Activated T-helper 2 cell treated with anti-CD3 and anti-CD28 coated beads, Interferon-gamma antibody, Interleukin-2, Interleukin-4, amounts not matched to agents 10 μg/mL and 5 μg/mL and 100 μg/mL, durations not matched to agents 14 hours and 24 hours and 36 hours (primary cell): ENCODE results near the gene ST14. TPM values are rescaled to one million over a fixed set of nuclear protein-coding genes. Genes with fewer than 3 reads are reported as not detected.

Experiments
- DNase-seq: peaks from one replicate; pipeline ENCODE4 v3.0.0; 2021; ENCODE audit warnings: low spot score
- H3K27ac Mint-ChIP-seq: one replicate; pipeline ENCODE4 v1.8.0; 2021; ENCODE audit warnings: mixed read lengths
- H3K27me3 Mint-ChIP-seq: one replicate; pipeline ENCODE4 v1.8.0; 2021; ENCODE audit warnings: low read depth, mixed read lengths
- H3K36me3 Mint-ChIP-seq: one replicate; pipeline ENCODE4 v1.8.0; 2021; ENCODE audit warnings: low read depth, mixed read lengths
- H3K4me1 Mint-ChIP-seq: one replicate; pipeline ENCODE4 v1.8.0; 2021; ENCODE audit warnings: low read depth, mixed read lengths
- H3K4me3 Mint-ChIP-seq: one replicate; pipeline ENCODE4 v1.8.0; 2021; ENCODE audit warnings: low read depth, mild to moderate bottlenecking, moderate library complexity, mixed read lengths
- H3K9me3 Mint-ChIP-seq: one replicate; pipeline ENCODE4 v1.8.0; 2021; ENCODE audit warnings: mixed read lengths
- intact Hi-C: fragments of 100-400 bp; cut with micrococcal nuclease; formaldehyde crosslinking; loops from one replicate; pipeline ENCODE4 v1.15.1; 2023
- total RNA-seq: library from RNA; stranded (reverse); gene quantifications from 2 replicates; pipeline ENCODE4 v1.2.3, GENCODE V29; 2022

ST14 gene
- total RNA-seq, 1 donor from 2014 or later, result 0.09 TPM

DNA sequence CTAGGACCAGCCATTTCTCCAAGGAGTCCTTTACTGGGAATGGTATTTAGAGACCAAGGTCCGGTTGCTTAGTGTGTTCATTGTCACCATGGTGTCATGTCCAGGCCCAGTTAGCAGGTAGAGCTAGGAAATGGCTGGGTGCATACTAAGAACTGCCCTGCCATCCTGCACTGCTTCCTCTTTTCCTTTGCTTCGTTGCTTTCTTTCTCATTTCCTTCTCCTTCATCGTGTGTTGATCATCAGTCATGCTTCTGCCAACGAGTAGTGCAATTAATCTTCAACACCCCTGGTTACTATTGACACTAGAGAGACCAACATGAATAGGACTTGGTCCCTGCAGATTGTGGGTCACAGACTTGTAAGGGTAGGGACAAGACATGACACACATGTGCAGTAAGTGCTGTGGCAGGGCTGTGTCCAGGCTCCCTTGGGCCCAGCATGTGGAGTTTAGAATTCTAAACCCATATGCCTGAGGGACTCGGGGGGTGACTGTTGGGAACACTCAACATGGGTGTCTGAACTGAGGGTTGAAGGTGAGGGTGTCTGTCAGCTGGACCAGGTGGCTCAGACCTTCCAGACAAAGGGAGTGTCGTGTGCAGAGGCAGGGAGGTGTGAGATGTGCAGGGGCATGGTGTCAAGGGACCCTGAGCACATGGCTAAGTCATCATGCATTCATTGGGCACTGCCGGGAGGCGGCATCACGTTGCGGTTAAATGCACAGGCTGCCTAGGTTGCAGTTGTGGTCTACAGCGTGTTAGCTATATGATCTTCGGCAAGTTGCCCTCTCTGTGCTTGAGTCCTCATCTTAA is 42.6 kb downstream of the ST14 start:
- no peak overlapping the region for H3K27ac Mint-ChIP-seq
- DNase-seq, result no peak
- no peaks in the 10 kb centered on the region for H3K9me3 Mint-ChIP-seq

DNA sequence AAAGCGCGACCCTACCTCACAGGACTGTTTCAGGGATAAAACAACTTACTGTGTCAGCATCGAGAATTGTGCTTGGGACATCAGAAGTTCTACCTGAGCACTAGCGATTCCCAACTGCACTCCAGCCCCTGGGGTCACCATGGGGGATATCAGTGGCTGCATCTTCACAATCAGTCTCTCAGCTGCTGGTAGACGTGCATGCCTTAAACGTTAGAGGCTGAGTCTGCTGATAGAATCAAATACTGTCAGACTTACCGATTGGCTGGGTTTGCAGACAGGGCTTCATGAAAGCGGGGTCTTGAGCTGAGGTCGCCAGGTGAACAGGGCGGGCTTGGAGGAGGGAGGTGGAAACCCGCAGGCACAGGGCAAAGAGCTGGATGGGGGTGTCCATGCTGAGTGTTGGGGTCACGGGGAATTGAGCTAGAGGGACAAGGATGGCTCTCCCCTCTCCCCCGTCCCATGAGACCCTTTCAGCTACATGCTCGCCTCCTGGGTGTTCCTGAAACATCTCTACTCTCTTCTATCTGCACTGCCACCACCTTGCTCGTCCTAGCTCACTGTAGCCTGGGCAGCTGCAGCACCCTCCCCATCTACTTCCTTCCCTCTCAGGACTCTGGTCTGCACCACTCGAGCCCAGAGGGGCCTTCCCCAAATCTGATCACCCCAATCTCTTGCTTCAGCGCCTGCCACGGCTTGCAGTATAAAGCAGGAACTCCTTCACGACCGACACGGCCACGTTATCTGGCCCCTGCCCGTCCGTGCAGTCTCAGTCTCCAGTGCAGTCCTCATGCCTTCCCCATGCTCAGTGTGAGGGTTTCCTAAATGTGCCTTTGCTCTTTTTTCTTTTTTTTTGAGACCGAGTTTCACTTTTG is 43.5 kb downstream of the ST14 start:
- Mint-ChIP-seq H3K4me3 (no peak overlapping the region), H3K27ac (no peak overlapping the region), H3K27me3 (no peaks in the 10 kb centered on the region), H3K4me1 (no peaks in the 10 kb centered on the region), H3K36me3 (no peaks in the 10 kb centered on the region), H3K9me3 (no peaks in the 10 kb centered on the region)
- no peak for DNase-seq
- intact Hi-C loops, result no loop called here

More for the DNA sequence above, 42.6 kb downstream of the ST14 start:
- no peak overlapping the region for H3K4me3 Mint-ChIP-seq
- intact Hi-C loops, result no loop called here
- H3K27me3 Mint-ChIP-seq, result no peaks in the 10 kb centered on the region
- no peaks in the 10 kb centered on the region for H3K36me3 Mint-ChIP-seq
- H3K4me1 Mint-ChIP-seq, result no peaks in the 10 kb centered on the region

DNA sequence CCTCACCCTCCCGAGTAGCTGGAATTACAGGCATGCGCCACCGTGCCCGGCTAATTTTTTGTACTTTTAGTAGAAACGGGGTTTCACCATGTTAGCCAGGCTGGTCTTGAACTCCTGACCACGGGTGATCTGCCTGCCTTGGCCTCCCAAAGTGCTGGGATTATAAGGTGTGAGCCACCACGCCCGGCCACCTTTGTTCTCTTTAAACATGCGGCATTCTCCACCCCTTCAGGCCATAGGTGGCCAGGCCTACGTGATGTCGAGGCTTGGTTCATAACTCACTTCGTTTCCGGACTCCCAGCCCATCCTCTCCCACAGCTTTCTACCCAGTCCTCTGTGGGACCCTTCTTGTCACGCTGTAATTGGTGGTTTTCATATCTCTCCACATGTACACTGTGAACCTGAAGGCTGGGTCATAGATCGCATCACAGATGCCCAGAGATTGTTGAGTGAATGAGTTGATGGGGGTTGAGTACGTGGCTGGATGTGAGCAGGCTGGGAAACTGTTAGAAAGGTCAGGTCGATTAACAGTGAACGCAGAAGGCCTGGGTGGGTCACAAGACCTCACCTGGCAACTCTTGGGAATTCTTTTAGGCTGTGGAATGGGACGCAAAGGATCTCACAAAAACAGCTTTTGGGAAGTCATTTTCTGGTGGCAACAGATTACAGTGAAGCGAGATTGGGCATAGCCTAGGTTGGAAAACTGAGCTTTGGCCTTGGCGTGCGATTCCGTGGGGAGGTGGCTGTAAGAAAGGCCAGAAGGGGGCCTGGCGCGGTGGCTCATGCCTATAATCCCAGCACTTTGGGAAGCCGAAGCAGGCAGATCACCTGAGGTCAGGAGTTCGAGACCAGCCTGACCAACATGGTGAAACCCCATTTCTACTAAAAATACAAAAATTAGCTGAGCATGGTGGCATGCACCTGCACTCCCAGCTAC is 44.5 kb downstream of the ST14 start:
- Mint-ChIP-seq H3K4me3 (no peak overlapping the region), H3K9me3 (no peaks in the 10 kb centered on the region), H3K27me3 (no peaks in the 10 kb centered on the region), H3K27ac (no peak overlapping the region), H3K4me1 (no peaks in the 10 kb centered on the region), H3K36me3 (no peaks in the 10 kb centered on the region)
- DNase-seq, result no peak
- intact Hi-C loops, result no loop called here

DNA sequence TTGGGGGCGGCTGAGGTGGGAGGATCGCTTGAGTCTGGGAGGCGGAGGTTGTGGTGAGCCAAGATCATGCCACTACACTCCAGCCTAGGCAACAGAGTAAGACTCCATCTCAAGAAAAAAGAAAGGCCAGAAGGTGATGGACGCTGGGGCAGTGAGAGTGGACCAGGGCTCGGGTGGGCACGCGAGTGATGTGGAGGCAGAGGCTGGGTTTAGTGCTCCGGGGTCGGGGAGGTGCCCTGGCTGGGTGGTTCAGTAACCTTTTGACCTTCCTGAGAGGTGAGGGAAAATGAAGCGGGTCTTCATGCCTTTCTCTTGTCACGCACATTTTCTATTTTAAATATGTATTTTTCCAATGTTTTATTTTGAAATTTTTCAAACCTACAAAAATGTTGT is 45.1 kb downstream of the ST14 start:
- no peaks in the 10 kb centered on the region for H3K9me3 Mint-ChIP-seq
- H3K4me3 Mint-ChIP-seq, result no peak overlapping the region
- H3K4me1 Mint-ChIP-seq, result no peaks in the 10 kb centered on the region
- intact Hi-C loops, result no loop called here
- H3K27ac Mint-ChIP-seq, result no peak overlapping the region
- DNase-seq, result no peak
- H3K27me3 Mint-ChIP-seq, result no peaks in the 10 kb centered on the region
- no peaks in the 10 kb centered on the region for H3K36me3 Mint-ChIP-seq

GRCh38 chr11:130206141-130206540 is 46.6 kb downstream of the ST14 start:
- no peaks in the 10 kb centered on the region for H3K4me1 Mint-ChIP-seq

GRCh38 chr11:130208241-130209127 is 48.9 kb downstream of the ST14 start:
- H3K4me3 Mint-ChIP-seq, result no peak overlapping the region
- H3K4me1 Mint-ChIP-seq, result no peaks in the 10 kb centered on the region
- no peaks in the 10 kb centered on the region for H3K9me3 Mint-ChIP-seq
- DNase-seq, result no peak
- intact Hi-C loops, result no loop called here
- no peaks in the 10 kb centered on the region for H3K27me3 Mint-ChIP-seq
- H3K36me3 Mint-ChIP-seq, result no peaks in the 10 kb centered on the region
- H3K27ac Mint-ChIP-seq, result no peak overlapping the region

More at GRCh38 chr11:130206141-130206540, 46.6 kb downstream of the ST14 start:
- Mint-ChIP-seq H3K4me3 (no peak overlapping the region), H3K27me3 (no peaks in the 10 kb centered on the region), H3K27ac (no peak overlapping the region), H3K36me3 (no peaks in the 10 kb centered on the region), H3K9me3 (no peaks in the 10 kb centered on the region)
- no peak for DNase-seq
- intact Hi-C loops, result loop anchor here (2.0 kb wide), 1 partner anchor 157 kb away; no protein-coding TSS in a partner anchor

DNA sequence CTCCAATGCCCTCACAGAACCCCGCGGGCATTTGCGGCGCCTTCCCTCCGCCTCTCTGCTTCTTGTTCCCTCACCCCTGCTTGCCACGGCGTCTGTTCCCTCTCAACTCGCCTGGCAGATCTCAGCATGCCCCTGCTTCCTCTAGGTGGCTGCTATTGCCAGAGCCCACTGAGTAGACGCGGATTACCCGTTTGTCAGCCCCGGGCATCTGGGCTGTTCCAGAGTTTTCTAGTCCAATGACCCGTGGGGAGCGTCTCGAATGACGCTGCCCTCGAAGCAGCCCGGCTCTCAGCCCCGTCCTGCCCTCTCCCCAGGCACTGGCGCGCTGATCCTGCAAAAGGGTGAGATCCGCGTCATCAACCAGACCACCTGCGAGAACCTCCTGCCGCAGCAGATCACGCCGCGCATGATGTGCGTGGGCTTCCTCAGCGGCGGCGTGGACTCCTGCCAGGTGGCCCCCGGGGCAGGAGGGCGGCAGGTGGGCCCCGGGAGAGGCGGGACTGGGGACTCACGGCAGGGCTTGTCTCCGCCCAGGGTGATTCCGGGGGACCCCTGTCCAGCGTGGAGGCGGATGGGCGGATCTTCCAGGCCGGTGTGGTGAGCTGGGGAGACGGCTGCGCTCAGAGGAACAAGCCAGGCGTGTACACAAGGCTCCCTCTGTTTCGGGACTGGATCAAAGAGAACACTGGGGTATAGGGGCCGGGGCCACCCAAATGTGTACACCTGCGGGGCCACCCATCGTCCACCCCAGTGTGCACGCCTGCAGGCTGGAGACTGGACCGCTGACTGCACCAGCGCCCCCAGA is 49.7 kb downstream of the ST14 start:
- Mint-ChIP-seq H3K27ac (no peak overlapping the region), H3K4me3 (no peak overlapping the region), H3K27me3 (no peaks in the 10 kb centered on the region), H3K9me3 (no peaks in the 10 kb centered on the region), H3K4me1 (no peaks in the 10 kb centered on the region), H3K36me3 (no peaks in the 10 kb centered on the region)
- DNase-seq, result no peak
- intact Hi-C loops, result no loop called here

DNA sequence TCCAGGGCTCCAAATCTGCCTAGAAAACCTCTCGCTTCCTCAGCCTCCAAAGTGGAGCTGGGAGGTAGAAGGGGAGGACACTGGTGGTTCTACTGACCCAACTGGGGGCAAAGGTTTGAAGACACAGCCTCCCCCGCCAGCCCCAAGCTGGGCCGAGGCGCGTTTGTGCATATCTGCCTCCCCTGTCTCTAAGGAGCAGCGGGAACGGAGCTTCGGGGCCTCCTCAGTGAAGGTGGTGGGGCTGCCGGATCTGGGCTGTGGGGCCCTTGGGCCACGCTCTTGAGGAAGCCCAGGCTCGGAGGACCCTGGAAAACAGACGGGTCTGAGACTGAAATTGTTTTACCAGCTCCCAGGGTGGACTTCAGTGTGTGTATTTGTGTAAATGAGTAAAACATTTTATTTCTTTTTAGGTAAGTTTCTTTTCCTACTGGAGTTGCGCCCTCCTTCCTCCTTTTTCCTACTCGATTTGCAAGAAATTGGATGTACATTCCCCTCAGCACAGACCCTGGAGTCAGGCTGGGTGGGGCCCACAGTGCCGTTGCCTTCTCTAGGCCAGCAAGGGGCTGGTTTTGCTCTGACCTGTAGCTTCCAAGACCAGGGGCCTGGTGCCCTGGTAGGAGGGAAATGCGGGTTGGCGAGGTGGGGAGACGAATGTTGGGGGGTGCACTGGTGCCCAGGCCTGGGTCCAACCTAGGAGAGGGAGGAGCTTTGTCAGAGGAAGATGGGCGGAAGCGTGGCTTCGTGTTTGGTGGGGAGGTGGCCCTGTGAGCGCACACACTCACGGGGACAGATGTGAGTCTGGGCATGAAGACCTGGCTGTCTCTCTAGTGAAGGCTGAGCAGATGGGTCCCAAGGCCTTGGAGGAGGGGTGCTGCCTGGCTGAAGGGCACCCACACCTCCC is 50.6 kb downstream of the ST14 start:
- intact Hi-C loops, result loop anchor here (5.0 kb wide), 1 partner anchor 107 kb away; no protein-coding TSS in a partner anchor
- no peaks in the 10 kb centered on the region for H3K4me1 Mint-ChIP-seq
- no peaks in the 10 kb centered on the region for H3K27me3 Mint-ChIP-seq
- H3K9me3 Mint-ChIP-seq, result no peaks in the 10 kb centered on the region
- H3K4me3 Mint-ChIP-seq, result no peak overlapping the region
- DNase-seq, result no peak
- H3K36me3 Mint-ChIP-seq, result no peaks in the 10 kb centered on the region
- no peak overlapping the region for H3K27ac Mint-ChIP-seq

DNA sequence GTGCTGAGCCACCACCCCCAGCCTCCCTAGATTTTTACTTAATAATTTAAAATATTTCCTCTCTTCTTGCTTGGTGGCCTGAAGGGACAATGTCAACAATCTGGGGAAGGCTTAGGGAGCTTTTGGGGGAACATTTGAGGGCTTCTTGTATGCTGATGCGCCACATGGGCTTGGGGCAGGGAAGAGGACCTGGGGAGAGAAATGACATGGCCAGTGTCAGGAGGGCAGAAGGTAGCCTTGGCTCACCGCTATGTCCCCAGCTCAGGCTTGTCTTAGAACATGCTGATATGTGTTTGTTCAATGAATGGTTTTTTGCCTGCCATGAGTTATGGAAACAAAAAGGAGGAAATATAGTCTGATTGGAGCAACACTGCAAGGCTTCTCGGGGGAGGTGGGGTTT is 51.6 kb downstream of the ST14 start:
- Mint-ChIP-seq H3K36me3 (no peaks in the 10 kb centered on the region), H3K4me3 (no peak overlapping the region), H3K27me3 (no peaks in the 10 kb centered on the region), H3K27ac (no peak overlapping the region), H3K4me1 (no peaks in the 10 kb centered on the region), H3K9me3 (no peaks in the 10 kb centered on the region)
- intact Hi-C loops, result loop anchor here (5.0 kb wide), 1 partner anchor 106 kb away; no protein-coding TSS in a partner anchor
- DNase-seq, result no peak

GRCh38 chr11:130211781-130212401 is 52.3 kb downstream of the ST14 start:
- Mint-ChIP-seq H3K27me3 (no peaks in the 10 kb centered on the region), H3K9me3 (no peaks in the 10 kb centered on the region), H3K4me3 (no peak overlapping the region), H3K36me3 (no peaks in the 10 kb centered on the region), H3K27ac (no peak overlapping the region), H3K4me1 (no peaks in the 10 kb centered on the region)
- intact Hi-C loops, result loop anchor here (2.0 to 5.0 kb wide), 2 partner anchors 105 to 219 kb away; no protein-coding TSS in a partner anchor
- no peak for DNase-seq
